HG02943 (cell line): ENCODE data around the gene ENOX1.

ENCODE experiments used
- ATAC-seq: cut with Tn5 transposase; IDR thresholded peaks from one replicate; pipeline ENCODE4 v1.9.1; 2021; ENCODE audit warnings: mild to moderate bottlenecking, low read depth, moderate library complexity; ENCODE audit not compliant: unreplicated experiment

Gene ENOX1

DNA sequence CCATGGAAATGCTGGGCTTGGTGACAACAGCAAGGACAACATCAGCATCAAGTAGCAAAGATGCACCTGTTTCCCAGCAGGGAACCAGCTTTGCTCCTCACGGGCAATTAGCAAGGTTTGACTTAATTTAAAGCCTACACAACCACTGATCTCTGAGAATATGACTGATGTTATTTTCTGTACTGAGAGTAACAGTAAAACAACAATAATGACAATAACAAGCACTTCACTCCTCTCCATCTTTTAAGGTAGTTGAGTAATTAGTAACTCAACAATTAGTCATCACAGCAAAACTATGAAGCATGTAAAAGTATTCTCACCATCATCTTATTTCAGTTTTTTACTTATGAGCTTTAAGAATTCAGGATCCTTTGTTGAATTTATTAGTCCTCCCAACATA lies 37.3 kb downstream of the ENOX1 start:
- no peak for ATAC-seq

DNA sequence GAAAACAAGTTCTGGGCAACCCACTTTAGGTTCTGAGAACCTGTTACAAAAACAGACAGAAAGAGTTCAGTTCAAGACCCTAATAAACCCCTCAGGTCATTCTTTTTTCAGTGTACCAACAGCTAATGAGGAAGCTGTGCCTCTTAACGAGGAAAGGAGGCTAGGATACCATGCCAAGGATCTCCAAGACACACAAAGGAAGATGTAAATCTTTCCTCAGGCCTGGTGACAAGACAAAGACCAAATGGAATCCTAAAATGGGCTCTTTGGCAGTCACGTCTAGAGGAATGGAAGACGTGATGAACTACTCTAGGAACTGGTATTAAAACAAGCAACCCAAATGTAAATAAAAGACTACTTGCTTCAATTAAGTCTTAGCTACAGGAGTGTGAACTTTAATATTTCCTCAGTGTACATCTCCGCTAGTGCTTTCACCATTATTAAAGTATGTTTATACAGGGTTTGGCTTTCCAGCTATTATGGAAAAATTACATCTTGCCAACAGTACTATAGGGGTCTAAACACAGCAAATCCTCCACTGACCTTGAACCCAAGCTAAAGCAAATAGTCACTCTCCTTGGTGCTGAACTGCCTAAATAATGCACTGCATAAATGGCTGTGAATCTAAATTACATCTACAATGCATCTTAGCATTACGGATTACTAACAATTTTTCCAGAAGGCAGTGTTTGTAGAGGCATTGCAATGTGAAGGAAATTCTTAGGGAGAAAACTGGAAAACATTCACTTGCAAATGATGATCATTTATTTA lies 42.3 kb downstream of the ENOX1 start:
- ATAC-seq: no peak

DNA sequence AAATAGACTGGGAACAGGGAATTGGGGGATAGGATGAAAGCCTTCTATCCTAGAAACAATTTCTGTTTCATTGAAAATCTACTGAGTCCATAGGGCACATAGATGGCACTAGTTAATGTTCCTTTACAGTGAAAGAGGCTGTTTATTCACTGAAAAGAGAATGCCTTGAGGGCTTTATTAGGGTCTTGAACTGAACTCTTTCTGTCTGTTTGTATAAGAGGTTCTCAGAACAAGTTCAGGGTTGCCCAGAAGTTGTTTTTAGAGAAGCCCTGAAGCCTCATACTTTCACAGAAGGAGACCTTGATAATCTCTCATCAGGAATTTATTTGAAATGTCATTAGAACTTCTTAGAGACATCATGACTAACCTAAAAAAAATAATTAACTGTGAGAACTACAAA lies 43.9 kb downstream of the ENOX1 start:
- no peak for ATAC-seq

DNA sequence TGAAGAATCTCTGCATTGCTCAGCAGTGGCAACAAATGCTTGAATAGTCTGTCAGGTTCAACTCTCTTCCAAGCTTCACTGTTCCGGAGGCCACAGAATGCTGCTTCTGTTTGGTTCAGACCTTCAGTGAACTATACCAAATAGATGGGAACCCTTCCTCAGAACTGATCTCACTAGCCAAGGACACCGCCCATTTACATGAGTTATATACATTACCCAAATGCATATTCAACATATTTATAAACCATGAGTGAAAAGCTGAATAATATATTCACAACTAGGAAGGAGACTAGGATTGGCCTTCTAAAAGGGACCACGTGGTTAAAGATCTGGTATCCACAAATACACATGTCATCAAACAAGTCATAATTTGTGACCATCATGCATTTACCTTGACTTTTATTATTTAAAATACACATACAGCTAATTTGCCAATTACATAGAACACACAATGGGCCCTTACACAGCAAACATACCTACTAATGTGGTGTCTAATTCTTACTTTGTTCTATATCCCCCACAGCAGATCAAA lies 49.3 kb downstream of the ENOX1 start:
- ATAC-seq: no peak

DNA sequence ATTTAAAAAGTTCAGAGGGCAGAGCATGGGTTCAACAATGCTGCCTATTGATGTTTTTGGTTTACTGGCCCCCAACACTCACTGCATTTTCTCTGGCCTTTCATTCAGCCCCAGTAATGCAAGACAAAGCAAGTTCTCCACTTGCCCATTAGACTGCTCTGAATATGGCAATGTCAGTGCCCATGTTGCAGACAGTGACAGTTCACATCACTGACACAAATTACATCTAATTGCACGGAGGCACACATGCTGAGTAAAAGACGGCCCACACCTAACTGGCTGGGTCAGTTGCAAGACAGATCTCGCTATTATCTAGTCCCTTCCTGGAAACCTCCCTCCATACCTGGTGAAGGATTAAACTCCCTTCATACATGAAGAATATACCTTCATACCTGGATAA lies 54.0 kb downstream of the ENOX1 start:
- ATAC-seq: no peak

DNA sequence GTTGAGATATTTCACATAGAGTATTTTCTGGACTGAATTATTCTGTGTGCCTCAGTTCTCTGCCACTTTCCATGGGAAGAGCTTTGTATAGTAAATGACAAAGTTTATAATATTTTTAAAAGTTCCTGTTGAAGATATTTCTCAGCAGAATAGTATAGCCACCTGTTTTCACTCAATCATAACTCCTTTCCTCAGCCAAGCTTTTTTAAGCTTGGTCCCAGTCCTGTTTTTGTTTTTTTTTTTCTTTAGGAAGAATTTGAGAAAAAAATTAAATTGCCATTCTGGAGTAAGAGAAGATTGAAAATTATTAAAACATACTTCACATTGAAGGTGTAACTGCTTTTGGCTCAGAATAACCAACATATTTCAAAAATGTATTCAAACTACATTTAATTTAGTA lies 55.5 kb downstream of the ENOX1 start:
- no peak for ATAC-seq

DNA sequence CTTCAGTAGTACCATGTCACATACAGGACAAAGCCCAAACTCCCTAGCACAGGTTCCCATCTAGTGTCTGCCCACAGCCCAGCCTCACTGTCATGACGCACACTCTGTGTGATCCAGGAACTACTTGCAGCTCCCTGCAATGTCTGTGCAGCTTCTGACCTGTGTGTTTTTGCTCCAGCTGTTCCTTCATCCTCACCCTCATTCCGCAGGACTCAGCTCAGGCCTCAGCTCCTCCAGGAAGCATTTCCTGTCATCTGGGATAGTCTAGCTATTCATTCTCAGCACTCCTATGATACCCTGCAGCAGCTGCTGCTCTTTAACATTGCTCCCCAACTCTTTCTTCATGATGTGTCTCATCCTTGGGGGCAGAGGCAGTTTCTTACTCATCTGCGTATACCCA lies 56.1 kb downstream of the ENOX1 start:
- ATAC-seq: no peak

DNA sequence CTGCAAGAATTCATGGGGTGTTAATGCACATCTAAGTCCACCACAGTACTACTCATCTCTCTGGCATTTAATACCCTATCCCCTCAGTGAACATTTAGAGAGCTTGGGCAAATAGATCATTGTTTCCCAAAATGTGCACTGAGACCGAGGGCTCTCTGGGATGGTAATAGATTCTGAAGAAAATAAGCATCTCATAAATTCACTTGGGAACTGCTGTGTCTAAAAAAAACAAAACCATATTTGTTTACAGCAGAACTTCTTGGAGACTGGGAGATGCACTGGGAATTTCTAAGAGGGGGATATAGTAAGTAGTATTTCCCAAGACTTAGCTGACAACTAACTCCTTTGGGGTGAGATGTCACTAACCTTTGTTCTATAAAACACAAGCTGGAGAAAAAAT lies 58.4 kb downstream of the ENOX1 start:
- ATAC-seq: no peak

DNA sequence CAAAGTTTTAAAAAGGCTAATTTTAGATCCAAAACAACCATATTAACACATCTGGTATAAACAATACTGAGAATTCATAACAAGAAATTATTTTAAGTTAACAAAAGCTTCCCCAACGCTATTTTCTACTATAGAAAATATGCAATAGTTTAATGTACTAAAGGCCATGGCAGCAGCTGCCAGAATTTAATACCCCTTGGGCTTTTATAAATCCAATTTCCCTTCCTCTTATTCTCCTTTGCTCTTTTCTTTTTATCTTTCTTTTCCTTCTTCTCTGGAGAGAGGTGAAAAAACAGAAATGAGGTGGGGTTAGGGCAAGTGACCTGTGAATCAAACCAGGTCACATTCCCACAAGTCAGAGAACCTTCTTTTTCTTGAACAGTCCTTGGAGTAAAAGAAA lies 58.9 kb downstream of the ENOX1 start:
- ATAC-seq: no peak

DNA sequence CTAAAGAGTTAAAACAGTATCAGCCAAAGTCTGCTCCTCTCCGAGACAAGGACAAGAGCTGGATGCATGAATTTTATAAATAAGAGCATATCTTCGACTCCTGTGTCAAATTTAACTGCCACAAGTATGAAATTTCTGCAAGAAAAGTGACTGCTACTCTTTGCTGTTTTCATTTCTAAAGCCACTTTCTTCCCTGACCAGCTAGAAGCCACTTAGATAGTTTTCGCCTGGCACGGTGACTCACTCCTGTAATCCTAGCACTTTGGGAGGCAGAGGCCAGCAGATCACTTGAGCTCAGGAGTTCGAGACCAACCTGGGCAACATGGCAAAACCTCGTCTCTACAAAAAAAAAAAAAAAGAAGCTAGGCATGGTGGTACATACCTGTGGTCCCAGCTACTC lies 61.3 kb downstream of the ENOX1 start:
- ATAC-seq: no peak

DNA sequence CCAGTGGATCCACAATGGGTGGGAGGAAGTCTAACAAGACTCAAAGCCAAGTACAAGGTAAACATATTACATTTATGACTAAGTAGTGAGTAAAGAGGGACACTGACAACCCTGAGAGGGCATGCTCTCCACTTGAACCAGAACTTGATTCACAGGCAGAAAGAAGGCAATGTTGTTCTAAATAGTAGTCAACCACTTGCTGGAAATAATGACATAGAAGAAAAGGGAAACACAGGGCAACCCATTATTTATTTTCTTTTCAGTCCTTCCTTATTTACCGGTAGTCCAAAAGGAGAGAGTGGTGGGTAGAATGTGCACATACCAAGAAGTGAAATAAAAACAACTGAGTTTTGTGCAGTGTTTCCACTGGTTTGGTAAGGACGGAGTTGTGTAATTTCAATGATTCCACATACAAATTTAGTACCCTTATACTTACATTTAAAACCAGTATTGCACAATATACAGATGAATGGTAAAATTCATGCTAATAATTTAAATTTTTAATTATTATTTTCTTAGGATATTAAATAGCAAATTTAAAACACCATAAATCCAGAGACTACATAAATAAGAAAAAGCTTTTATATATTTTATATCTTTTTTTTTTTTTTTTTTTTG lies 65.9 kb downstream of the ENOX1 start:
- no peak for ATAC-seq

DNA sequence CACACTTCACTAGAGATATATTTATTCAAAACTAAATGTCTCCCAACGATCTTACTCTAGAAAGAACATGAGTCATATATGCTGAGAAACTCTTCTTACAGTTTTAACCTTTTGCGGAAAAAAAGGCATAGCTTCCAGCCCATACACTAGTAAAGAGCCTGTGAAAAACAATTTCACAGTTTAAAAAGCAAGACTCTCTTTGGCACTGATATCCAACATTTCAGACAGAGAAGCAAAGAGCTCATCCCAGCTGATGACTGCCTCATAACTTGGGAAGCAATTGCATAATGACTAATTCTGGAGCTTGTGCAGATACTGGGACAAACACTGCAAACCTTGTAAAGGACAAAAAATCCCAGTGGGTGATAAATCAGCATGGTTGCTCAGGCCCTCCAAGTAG lies 88.0 kb downstream of the ENOX1 start:
- no peak for ATAC-seq

DNA sequence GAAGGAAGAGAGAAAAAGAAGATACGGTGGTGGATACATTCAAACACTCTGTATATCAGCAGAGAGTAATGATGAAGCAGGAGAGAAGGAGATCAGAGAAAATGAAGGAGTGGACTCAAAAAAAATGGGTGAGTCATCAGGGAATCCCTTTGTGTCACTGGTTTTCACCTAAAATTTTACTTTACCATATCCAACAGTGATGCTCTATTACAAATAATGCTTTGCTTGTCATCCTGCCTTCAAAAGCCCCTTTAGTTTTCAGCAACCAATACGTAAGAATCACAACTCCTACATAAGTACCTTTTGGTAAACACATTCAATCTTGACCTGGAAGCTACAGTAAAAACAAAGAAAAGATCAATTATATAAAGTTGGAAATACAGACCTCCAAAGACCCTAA lies 88.8 kb downstream of the ENOX1 start:
- ATAC-seq: no peak

DNA sequence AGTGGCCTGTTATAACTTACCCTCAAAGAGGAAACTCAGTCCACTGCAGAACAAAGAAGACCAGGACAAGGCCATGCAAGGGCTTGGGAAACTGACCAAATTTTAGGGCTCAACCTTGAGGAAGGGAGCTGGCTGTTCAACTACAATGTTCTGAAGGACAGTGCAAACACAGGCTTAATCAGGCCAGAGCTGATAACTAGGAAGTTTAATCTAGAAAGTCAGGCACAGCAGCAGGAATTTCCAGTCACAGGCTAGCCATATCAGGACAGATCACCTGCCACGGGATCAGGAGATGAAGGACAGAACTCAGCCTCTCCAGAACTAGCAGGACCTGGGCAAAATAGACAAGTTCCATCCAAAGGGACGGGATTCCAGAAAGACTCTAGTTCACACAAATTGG lies 89.4 kb downstream of the ENOX1 start:
- ATAC-seq: no peak

DNA sequence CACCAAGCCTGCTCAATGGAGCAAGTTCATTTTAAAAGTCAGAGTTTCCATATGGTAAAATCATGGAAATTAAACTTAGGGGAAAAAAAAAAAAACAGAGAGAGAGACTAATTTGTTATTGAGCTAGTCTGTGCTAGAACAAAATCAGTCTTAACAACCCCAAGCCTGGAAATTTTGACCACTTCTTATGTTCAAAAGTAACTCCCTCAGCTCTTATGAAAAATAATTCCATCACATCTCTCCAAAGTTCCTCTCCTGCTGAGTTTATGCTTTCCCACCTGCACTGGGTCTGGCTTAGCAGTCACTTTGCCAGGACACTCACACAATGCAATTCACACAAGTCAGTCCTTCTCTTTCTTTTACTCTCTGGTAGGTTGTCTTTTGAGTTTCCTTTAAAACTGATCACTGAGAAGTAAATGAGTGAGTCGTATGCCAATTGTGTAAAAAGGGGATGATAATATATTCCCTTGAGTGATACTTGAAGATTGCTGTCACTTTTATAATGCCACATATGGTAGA lies 92.6 kb downstream of the ENOX1 start:
- ATAC-seq: no peak

DNA sequence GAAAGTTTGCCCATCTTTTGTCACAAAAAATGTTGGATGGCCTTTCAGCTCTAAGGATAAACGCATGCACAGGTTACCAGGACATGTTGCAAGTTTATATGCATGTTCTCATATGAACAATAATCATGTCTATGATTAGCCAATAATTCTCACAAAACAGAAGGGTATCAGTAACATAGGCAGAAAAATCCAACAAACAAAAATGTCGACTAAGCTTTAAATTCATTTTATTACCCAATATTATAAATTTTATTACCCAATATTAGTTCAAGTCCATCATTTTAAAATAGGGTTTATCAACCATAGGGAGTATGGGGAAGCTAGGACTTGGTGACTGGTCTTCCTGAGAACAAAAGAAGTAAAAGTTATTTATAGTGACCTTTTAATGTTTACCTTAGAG lies 93.1 kb downstream of the ENOX1 start:
- ATAC-seq: no peak

DNA sequence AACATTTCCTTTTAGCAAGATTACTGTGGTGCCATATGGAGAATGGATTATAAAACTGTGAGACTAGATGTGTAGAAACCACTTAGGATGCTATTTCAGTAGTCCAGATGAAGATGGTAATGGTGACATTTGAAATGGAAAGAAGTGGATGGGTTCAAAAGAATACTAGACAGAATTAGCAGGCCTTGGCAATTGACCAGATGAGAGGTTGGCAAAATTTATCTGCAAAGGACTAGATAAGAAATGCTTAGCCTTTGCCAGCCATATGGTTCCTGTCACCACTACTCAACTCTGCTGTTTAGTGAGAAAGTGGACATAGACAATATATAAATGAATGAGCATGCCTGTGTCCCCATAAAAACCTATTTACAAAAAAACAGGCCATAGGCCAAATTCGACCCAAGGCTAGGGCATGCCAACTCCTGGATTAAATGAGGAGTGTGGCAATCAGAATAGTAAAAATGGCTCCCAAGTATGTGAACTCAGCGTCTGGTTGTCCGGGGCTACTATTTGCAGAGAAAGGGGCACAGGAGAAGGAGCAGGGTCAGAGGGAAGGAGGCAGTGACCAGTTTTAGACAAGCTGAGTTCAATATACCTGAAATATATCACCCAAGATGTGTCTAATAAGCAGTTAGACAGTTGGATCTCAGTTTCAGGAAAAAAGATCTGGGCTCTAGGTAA lies 98.4 kb downstream of the ENOX1 start:
- no peak for ATAC-seq

DNA sequence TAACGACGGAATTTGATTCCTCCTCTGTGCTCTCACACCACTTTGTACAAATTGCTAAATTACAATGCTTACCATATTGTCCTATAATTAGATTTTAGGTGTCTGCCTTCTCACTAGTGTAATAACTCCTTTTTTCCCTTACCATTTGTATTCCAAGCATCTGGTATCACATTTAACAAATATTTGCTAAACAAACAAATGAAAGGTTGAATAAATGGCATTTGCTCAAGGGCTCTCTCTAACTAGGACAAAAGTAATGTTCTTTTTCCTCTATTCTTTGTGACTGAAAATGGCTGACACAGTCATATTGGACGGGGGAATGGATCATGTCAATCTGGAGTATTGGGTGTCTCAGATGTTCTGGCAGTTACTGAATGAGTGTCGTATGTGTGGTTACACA lies 99.7 kb downstream of the ENOX1 start:
- no peak for ATAC-seq

DNA sequence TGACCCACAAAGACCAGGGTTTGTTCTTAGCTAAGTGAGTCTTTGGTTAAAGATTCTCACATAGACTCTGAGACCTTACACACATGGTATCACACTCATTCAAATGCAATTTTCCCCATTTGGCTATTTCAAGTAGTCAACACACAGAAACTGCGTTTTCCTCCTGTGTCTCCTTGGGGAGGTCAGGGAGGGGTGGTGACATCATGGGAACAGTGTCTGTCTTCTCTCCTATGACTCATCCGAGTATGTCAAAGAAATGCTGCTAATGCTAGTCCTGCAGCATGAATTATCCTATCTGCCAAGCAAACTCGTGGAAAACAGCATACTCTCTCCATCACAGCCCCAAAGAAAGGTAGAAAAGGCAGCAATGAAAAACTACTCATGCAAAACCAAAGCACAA lies 100.2 kb downstream of the ENOX1 start:
- ATAC-seq: no peak

DNA sequence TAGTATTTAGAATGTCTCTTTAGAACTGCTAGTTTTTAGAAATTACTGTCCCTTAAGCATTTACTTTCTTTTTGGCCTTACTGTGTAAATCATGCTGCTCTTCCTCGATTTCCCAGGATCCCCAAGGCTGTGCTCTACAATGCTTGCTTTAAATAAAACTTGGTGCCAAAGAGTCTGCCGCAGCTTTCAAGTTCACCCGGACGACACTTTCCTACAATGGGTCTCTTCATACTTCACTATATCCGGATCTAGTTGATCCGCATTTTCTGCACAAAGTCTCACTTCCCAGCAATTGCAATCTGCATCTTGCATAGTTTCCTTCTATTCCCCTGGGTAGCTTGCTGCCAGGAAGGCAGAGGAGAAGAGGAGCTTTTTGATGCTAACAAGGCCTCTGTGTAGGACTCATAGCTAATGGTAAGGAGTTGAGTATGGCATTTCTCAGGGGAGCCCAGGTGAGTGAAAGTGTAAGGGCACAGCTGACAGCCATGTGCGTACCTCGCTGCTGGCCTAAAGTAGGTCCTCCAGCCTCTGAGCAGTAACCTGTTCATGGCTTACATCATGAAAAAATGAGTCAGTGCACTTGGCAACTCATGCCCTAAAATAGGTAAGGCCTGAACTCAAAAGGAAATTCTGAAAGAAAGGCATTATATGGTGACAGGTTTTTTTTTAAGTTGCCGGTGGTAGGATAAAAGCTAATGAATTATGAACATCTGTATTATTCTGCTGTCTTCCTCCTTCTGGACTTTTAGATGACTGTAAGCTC lies 101.6 kb downstream of the ENOX1 start:
- ATAC-seq: no peak

DNA sequence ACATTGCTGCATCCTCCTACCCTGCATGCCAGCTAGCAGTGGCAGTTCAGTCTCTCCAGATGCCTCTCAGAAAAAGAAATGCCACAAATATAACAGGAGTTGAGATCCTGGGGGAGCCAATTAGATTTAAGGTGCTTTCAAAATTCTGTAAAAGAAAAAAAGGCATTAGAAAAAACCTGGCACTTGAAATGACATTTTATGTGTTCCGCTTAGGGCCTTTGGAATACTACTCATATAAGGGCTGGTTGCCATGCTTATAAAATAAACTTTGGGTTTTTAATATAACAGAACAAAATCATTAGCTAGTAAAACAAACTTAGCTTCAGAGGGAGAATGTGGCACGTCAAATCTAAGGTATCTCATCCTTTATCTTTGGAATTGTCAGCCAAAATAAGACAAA lies 104.1 kb downstream of the ENOX1 start:
- no peak for ATAC-seq
